Measurements from ENCODE around the gene CAPN8.

The CAPN8 gene

GRCh38 chr1:223665592-223666312, at the start of gene CAPN8:
TSS of gene CAPN8 (minus strand) at chr1:223665701. CDS start at chr1:223665646, 55 bp downstream.
- DNase-seq (ENCODE audit: insufficient read length, low spot score) (no peak), FAIRE-seq (no peak)

- no peak for DNase-seq (ENCODE audit: insufficient read length, low spot score)
Measured at GRCh38 chr1:223714849-223715603, 49.5 kb upstream of the CAPN8 start.

GRCh38 chr1:223714421-223714724, 48.9 kb upstream of the CAPN8 start:
- FAIRE-seq (no peak), DNase-seq (ENCODE audit: insufficient read length, low spot score) (no peak)

More at GRCh38 chr1:223714849-223715603, 49.5 kb upstream of the CAPN8 start:
- FAIRE-seq: no peak

- DNase-seq (ENCODE audit: insufficient read length, low spot score) (no peak), FAIRE-seq (no peak)
Measured at GRCh38 chr1:223713546-223714420, 48.3 kb upstream of the CAPN8 start.

- FAIRE-seq (no peak), DNase-seq (ENCODE audit: insufficient read length, low spot score) (no peak)
Measured at GRCh38 chr1:223712850-223713474, 47.5 kb upstream of the CAPN8 start.

- no peak for FAIRE-seq
- peak; percentile 60 for DNase-seq (ENCODE audit: insufficient read length, low spot score)
Measured at GRCh38 chr1:223712194-223712849, 46.8 kb upstream of the CAPN8 start, which contains the start of gene CAPN2. TSS of gene CAPN2 (plus strand) at chr1:223712539. CDS start at chr1:223712641, 102 bp downstream.

- FAIRE-seq (no peak), DNase-seq (ENCODE audit: insufficient read length, low spot score) (no peak)
Measured at GRCh38 chr1:223711747-223712193, 46.3 kb upstream of the CAPN8 start.

- FAIRE-seq: no peak
- DNase-seq (ENCODE audit: insufficient read length, low spot score): no peak
Measured at GRCh38 chr1:223711173-223711572, 45.7 kb upstream of the CAPN8 start.

- FAIRE-seq: no peak
- no peak for DNase-seq (ENCODE audit: insufficient read length, low spot score)
Measured at GRCh38 chr1:223710179-223711133, 45.0 kb upstream of the CAPN8 start.

GRCh38 chr1:223709598-223709997, 44.1 kb upstream of the CAPN8 start:
- DNase-seq (ENCODE audit: insufficient read length, low spot score) (no peak), FAIRE-seq (no peak)

- DNase-seq (ENCODE audit: insufficient read length, low spot score): no peak
- no peak for FAIRE-seq
Measured at GRCh38 chr1:223708651-223709268, 43.3 kb upstream of the CAPN8 start.

GRCh38 chr1:223708001-223708359, 42.5 kb upstream of the CAPN8 start:
- DNase-seq (ENCODE audit: insufficient read length, low spot score): no peak
- no peak for FAIRE-seq

- FAIRE-seq (no peak), DNase-seq (ENCODE audit: insufficient read length, low spot score) (no peak)
Measured at GRCh38 chr1:223707256-223708000, 41.9 kb upstream of the CAPN8 start.

GRCh38 chr1:223706077-223706973, 40.8 kb upstream of the CAPN8 start:
- no peak for FAIRE-seq
- DNase-seq (ENCODE audit: insufficient read length, low spot score): no peak

- DNase-seq (ENCODE audit: insufficient read length, low spot score) (no peak), FAIRE-seq (no peak)
Measured at GRCh38 chr1:223704921-223705878, 39.7 kb upstream of the CAPN8 start.

- FAIRE-seq: no peak
- DNase-seq (ENCODE audit: insufficient read length, low spot score): no peak
Measured at GRCh38 chr1:223703668-223704013, 38.1 kb upstream of the CAPN8 start.
